ENCODE data around the gene KRT8.
"Not testable (repeated sequence)": the region's sequence is repeated elsewhere in the genome, so short reads cannot be mapped to it uniquely, and the experiment has no call there.

KRT8 gene

DNA sequence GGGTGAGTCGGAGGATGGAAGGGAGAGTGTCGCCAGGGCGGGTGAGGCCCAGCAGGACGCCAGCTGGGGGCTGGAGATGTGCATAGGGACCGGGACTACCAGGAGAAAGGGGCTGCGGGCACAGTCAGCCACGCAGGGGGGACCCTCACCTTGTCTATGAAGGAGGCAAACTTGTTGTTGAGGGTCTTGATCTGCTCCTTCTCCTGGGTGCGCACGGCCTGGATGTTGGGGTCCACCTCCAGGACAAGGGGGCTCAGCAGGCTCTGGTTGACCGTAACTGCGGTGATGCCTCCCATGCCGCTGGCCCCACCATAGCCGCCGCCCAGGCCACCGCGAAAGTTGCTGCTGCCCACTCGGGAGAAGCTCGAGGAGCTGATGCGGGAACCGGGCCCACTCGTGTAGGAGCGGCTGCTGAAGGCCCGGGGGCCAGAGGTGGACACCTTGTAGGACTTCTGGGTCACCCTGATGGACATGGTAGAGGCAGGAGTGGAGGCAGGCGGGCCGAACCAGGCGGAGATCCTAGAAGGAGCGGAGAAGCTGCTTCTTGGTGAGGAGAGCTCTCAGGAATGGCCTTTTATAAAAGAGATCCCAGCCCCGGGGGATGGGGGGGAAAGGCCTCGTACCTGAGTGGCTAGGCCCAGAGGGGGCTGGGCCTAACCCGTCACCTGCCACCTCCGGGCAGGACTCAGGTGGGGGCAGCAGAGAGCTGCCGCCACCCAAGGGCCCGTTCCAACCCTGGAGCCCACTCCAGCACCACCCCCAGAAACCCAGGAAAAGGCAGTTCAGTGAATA is at the start of gene KRT8:
Gene KRT8, minus strand, starts transcription at position 568 of the 792 bp plus-strand sequence. Its CDS starts 95 bp downstream, at position 473.
- H3K4me3 ChIP-seq (ENCODE audit: low read depth, low read length): not testable (repeated sequence)

DNA sequence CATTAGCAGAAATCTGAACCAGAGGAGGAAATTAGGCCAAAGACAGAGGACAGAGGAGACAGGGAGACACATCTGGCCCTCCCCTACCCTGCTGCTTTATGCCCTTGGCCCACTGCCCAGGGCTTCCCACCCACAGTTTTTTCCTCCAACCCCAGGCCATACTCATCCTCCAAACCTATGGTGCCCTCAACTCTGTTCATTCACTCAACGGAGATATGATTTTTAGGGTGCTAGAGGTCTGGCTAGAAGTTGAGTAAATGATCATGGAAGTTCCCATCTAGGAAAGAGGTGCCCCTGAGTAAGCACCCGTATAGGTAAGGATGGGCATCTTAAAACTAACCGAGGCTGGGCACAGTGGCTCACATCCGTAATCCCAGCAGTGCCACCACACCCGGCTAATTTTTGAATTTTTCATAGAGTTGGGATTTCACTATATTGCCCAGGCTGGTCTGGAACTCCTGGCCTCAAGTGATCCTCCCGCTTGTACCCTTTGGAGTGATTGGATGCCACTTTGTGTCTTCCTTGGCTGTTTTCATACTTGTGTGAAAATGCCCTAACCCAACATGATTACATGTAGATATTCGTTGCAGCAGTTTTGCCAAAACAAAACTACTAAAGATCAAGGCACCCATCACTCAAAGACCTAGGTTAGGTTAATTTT is 48.4 kb upstream of the KRT8 start:
- no peak for TF ChIP-seq CTCF (IDR thresholded peaks at IDR 0.05; ENCODE audit: low read depth, low read length)

GRCh38 chr12:52952076-52952801 is 47.4 kb upstream of the KRT8 start:
- H3K4me3 ChIP-seq (ENCODE audit: low read depth, low read length): no peak overlapping the region
- TF ChIP-seq CTCF (IDR thresholded peaks at IDR 0.05; ENCODE audit: low read depth, low read length): no peak

More for the DNA sequence above, 48.4 kb upstream of the KRT8 start:
- H3K4me3 ChIP-seq (ENCODE audit: low read depth, low read length): no peak overlapping the region

DNA sequence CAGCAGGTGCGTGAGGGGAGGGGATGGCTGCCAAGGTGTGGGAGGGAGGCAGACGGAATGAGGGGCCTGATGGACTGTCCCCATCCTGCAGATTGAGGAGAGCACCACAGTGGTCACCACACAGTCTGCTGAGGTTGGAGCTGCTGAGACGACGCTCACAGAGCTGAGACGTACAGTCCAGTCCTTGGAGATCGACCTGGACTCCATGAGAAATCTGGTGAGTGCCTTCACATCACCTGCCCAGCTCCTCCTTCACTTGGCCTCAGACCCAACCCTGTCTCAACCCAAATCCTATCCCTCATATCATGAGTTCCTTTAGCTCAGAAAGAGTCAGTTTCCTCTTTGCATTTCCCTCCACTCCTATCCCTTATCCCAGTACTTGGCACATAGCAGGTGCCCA is 46.8 kb upstream of the KRT8 start:
- H3K4me3 ChIP-seq (ENCODE audit: low read depth, low read length): no peak overlapping the region
- TF ChIP-seq CTCF (IDR thresholded peaks at IDR 0.05; ENCODE audit: low read depth, low read length): no peak

- H3K4me3 ChIP-seq (ENCODE audit: low read depth, low read length): no peak overlapping the region
- TF ChIP-seq CTCF (IDR thresholded peaks at IDR 0.05; ENCODE audit: low read depth, low read length): no peak
Measured at GRCh38 chr12:52951126-52951525, 46.2 kb upstream of the KRT8 start.

DNA sequence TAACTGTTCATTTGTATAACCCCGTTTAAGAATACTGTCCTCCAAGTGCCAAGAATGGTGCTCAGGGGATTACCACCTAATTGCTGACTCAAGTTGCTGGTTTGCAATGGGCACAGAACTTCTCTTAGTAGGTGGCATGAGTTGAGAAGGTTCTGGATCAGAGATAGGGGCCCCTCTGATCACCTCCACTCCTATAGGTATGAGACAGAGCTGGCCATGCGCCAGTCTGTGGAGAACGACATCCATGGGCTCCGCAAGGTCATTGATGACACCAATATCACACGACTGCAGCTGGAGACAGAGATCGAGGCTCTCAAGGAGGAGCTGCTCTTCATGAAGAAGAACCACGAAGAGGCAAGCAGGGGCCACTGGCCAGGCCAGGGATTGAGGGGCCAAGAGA is 45.7 kb upstream of the KRT8 start:
- no peak overlapping the region for H3K4me3 ChIP-seq (ENCODE audit: low read depth, low read length)
- no peak for TF ChIP-seq CTCF (IDR thresholded peaks at IDR 0.05; ENCODE audit: low read depth, low read length)

GRCh38 chr12:52949413-52950331 is 44.8 kb upstream of the KRT8 start:
- TF ChIP-seq CTCF (IDR thresholded peaks at IDR 0.05; ENCODE audit: low read depth, low read length): no peak
- peak overlapping the region; percentile 69 for H3K4me3 ChIP-seq (ENCODE audit: low read depth, low read length)
